HepG2 (cell line): ENCODE results near the gene NECTIN2. TPM values are rescaled to one million over a fixed set of nuclear protein-coding genes. Genes with fewer than 3 reads are reported as not detected.

Source experiments
- ARHGAP35 ChIP-seq: sonication (generic); formaldehyde crosslinking; IDR thresholded peaks from 2 replicates; pipeline ENCODE4 v1.9.0; 2022; ENCODE audit warnings: mild to moderate bottlenecking, inconsistent platforms, moderate library complexity, missing genetic modification reagents, borderline replicate concordance
- FOXO1 ChIP-seq: sonication (generic); formaldehyde crosslinking; IDR thresholded peaks from 2 replicates; pipeline ENCODE4 v1.4.0; 2020; ENCODE audit warnings: missing genetic modification reagents
- HDAC2 ChIP-seq: sonication (generic); formaldehyde crosslinking; IDR thresholded peaks from 2 replicates; pipeline ENCODE4 v1.4.0; 2020; ENCODE audit warnings: missing genetic modification reagents
- KDM2A ChIP-seq: sonication (generic); formaldehyde crosslinking; IDR thresholded peaks from 2 replicates; pipeline ENCODE4 v1.4.0; 2020; ENCODE audit warnings: low read depth, missing genetic modification reagents, borderline replicate concordance
- POLR2AphosphoS5 ChIP-seq: IDR thresholded peaks from 2 replicates; pipeline ENCODE4 v1.6.1; 2012; ENCODE audit warnings: low read depth, low read length
- SIN3A ChIP-seq: IDR thresholded peaks from 2 replicates; pipeline ENCODE4 v1.6.1; 2011; ENCODE audit warnings: low read depth, mild to moderate bottlenecking, control low read depth, low read length, borderline replicate concordance
- SMAD3 ChIP-seq: sonication (generic); formaldehyde crosslinking; IDR thresholded peaks from 2 replicates; pipeline ENCODE4 v1.4.0; 2020; ENCODE audit warnings: missing genetic modification reagents
- SNAI1 ChIP-seq: sonication (generic); formaldehyde crosslinking; IDR thresholded peaks from 2 replicates; pipeline ENCODE4 v1.5.0; 2020; ENCODE audit warnings: mild to moderate bottlenecking, missing genetic modification reagents, borderline replicate concordance
- STAT5B ChIP-seq: sonication (generic); formaldehyde crosslinking; IDR thresholded peaks from 2 replicates; pipeline ENCODE4 v1.4.0; 2020; ENCODE audit warnings: missing genetic modification reagents
- THAP11 ChIP-seq: IDR thresholded peaks from 2 replicates; pipeline ENCODE4 v1.6.1; 2016; ENCODE audit warnings: missing biosample characterization, missing genetic modification reagents
- ZNF230 ChIP-seq: sonication (generic); formaldehyde crosslinking; IDR thresholded peaks from 2 replicates; pipeline ENCODE4 v1.4.0; 2020; ENCODE audit warnings: mild to moderate bottlenecking, missing genetic modification reagents
- ZNF713 ChIP-seq: sonication (generic); formaldehyde crosslinking; IDR thresholded peaks from 2 replicates; pipeline ENCODE4 v1.4.0; 2020; ENCODE audit warnings: mild to moderate bottlenecking, missing genetic modification reagents
- ZNF724P ChIP-seq: sonication (generic); formaldehyde crosslinking; IDR thresholded peaks from 2 replicates; pipeline ENCODE4 v1.8.0; 2022; ENCODE audit warnings: missing genetic modification reagents, borderline replicate concordance
- polyA plus RNA-seq, 8 experiments: library from polyadenylated mRNA; depleted of rRNA in 3 of 8; stranded (reverse) in 7 of 8; unstranded in 1 of 8; fragments of >200 nt; fragmentation: Illumina TruSeq in 4 of 8; extraction: Trizol in 4 of 8; gene quantifications; 2 replicates each; pipeline versions ENCODE4 v1.2.1 to v1.2.3, GENCODE V29; 2011 to 2016; ENCODE audit warnings: low read depth in 4 of 8, missing spikeins in 1 of 8, mixed read lengths in 1 of 8; ENCODE audit not compliant: insufficient read depth in 1 of 8
- total RNA-seq, 5 experiments: library from RNA; depleted of rRNA; stranded (reverse); fragments of >200 nt; fragmentation: Illumina TruSeq; extraction: Trizol; gene quantifications; 2 replicates each; pipeline ENCODE4 v1.2.3, GENCODE V29; 2016; ENCODE audit warnings: low read depth in 1 of 5
- TF ChIP-seq, protein P1 (sequence below): IDR thresholded peaks from 2 replicates; pipeline ENCODE4 v1.6.1; 2016
- TF ChIP-seq, protein P2 (sequence below): sonication (generic); formaldehyde crosslinking; conservative IDR thresholded peaks from 2 replicates; pipeline ENCODE4 v1.8.0; 2022; ENCODE audit warnings: mild to moderate bottlenecking, moderate library complexity, missing genetic modification reagents
- TF ChIP-seq, protein P3 (sequence below): sonication (generic); formaldehyde crosslinking; IDR thresholded peaks from 2 replicates; pipeline ENCODE4 v1.4.0; 2020; ENCODE audit warnings: mild to moderate bottlenecking, missing genetic modification reagents

NECTIN2 gene
- total and polyA plus RNA-seq, 2 of the 13 experiments (the other 11 are each of a cell fraction or from before 2014, with no cell fraction given) = 75.4 to 114 TPM

DNA sequence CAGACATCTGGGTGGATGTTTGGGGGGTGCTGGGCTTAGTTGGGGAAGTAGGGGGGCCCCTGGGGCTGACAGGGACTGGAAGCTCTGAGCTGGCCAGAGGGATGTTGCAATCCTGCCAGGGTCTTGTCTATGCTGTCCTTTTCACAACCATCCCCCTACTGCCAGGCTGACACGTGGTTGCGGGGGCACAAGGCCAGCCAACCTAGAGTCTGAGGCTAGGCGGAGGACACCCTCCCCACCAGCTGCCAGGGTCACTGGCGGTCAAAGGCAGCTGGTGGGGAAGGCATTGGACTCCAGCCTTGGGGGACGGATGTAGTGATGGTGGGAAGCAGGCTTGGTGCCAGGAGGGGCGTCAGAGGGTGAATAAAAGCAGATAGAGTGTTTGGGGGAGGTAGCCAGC lies 66.8 kb downstream of the NECTIN2 start (continued):
- 0 out of 2 replicates have a peak, but pooled peaks have one; percentile 12 for TF ChIP-seq POLR2AphosphoS5
- 0 out of 2 replicates have a peak, but pooled peaks have one; percentile 29 for TF ChIP-seq SMAD3 (CRISPR knock-in tag)
- TF ChIP-seq, protein P1, sequence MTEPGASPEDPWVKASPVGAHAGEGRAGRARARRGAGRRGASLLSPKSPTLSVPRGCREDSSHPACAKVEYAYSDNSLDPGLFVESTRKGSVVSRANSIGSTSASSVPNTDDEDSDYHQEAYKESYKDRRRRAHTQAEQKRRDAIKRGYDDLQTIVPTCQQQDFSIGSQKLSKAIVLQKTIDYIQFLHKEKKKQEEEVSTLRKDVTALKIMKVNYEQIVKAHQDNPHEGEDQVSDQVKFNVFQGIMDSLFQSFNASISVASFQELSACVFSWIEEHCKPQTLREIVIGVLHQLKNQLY (CRISPR knock-in tag) = peak; percentile 82; the same call in 1 of the 2 replicates
- TF ChIP-seq THAP11 = peak; percentile 65; the same call in 1 of the 2 replicates
- TF ChIP-seq SIN3A = no peak
- TF ChIP-seq FOXO1 (CRISPR knock-in tag) = peak; percentile 62; the same call in 1 of the 2 replicates
- peak; percentile 79 for TF ChIP-seq HDAC2 (CRISPR knock-in tag)
- no peak for TF ChIP-seq ZNF713
- TF ChIP-seq, protein P2, sequence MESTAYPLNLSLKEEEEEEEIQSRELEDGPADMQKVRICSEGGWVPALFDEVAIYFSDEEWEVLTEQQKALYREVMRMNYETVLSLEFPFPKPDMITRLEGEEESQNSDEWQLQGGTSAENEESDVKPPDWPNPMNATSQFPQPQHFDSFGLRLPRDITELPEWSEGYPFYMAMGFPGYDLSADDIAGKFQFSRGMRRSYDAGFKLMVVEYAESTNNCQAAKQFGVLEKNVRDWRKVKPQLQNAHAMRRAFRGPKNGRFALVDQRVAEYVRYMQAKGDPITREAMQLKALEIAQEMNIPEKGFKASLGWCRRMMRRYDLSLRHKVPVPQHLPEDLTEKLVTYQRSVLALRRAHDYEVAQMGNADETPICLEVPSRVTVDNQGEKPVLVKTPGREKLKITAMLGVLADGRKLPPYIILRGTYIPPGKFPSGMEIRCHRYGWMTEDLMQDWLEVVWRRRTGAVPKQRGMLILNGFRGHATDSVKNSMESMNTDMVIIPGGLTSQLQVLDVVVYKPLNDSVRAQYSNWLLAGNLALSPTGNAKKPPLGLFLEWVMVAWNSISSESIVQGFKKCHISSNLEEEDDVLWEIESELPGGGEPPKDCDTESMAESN = no peak
- peak; percentile 36; the same call in 1 of the 2 replicates for TF ChIP-seq SNAI1 (CRISPR knock-in tag)
- 0 out of 2 replicates have a peak, but pooled peaks have one; percentile 38 for TF ChIP-seq ZNF230 (CRISPR knock-in tag)
- no peak for TF ChIP-seq ARHGAP35 (CRISPR knock-in tag)
- TF ChIP-seq STAT5B (CRISPR knock-in tag) = no peak
- TF ChIP-seq, protein P3, sequence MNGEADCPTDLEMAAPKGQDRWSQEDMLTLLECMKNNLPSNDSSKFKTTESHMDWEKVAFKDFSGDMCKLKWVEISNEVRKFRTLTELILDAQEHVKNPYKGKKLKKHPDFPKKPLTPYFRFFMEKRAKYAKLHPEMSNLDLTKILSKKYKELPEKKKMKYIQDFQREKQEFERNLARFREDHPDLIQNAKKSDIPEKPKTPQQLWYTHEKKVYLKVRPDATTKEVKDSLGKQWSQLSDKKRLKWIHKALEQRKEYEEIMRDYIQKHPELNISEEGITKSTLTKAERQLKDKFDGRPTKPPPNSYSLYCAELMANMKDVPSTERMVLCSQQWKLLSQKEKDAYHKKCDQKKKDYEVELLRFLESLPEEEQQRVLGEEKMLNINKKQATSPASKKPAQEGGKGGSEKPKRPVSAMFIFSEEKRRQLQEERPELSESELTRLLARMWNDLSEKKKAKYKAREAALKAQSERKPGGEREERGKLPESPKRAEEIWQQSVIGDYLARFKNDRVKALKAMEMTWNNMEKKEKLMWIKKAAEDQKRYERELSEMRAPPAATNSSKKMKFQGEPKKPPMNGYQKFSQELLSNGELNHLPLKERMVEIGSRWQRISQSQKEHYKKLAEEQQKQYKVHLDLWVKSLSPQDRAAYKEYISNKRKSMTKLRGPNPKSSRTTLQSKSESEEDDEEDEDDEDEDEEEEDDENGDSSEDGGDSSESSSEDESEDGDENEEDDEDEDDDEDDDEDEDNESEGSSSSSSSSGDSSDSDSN = peak; percentile 31; the same call in 1 of the 2 replicates
- peak; percentile 43 for TF ChIP-seq KDM2A
- no peak for TF ChIP-seq ZNF724P (CRISPR knock-in tag)
